ENCODE data around the gene ZNF516. TPM values are rescaled to one million over a fixed set of nuclear protein-coding genes. Genes with fewer than 3 reads are reported as not detected.
"Not testable (repeated sequence)": the region's sequence is repeated elsewhere in the genome, so short reads cannot be mapped to it uniquely, and the experiment has no call there.

ZNF516 gene, protein sequence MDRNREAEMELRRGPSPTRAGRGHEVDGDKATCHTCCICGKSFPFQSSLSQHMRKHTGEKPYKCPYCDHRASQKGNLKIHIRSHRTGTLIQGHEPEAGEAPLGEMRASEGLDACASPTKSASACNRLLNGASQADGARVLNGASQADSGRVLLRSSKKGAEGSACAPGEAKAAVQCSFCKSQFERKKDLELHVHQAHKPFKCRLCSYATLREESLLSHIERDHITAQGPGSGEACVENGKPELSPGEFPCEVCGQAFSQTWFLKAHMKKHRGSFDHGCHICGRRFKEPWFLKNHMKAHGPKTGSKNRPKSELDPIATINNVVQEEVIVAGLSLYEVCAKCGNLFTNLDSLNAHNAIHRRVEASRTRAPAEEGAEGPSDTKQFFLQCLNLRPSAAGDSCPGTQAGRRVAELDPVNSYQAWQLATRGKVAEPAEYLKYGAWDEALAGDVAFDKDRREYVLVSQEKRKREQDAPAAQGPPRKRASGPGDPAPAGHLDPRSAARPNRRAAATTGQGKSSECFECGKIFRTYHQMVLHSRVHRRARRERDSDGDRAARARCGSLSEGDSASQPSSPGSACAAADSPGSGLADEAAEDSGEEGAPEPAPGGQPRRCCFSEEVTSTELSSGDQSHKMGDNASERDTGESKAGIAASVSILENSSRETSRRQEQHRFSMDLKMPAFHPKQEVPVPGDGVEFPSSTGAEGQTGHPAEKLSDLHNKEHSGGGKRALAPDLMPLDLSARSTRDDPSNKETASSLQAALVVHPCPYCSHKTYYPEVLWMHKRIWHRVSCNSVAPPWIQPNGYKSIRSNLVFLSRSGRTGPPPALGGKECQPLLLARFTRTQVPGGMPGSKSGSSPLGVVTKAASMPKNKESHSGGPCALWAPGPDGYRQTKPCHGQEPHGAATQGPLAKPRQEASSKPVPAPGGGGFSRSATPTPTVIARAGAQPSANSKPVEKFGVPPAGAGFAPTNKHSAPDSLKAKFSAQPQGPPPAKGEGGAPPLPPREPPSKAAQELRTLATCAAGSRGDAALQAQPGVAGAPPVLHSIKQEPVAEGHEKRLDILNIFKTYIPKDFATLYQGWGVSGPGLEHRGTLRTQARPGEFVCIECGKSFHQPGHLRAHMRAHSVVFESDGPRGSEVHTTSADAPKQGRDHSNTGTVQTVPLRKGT
- 2.1 TPM for polyA plus RNA-seq (2013, experiment 1 of 2)
- 2.6 TPM for polyA plus RNA-seq (2013, experiment 2 of 2)

DNA sequence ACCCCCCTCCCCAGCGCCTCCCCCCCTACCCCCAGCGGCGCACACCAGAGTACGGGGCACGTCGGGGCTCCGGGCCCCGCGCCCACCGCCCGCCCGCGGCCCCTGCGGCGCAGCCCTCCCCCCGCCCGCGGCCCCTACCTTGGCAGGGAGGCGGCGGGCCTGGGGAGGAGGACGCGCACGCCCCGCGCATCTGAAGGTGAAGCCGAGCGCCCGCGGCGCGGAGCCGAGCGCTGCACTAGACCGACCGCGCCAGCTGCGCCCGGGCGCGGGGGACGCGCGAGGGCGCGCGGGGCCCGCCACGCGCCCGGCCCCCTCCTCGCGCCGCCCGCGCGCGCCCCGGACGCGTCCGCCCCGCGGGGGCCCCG, at the start of gene ZNF516:
Gene ZNF516 (minus strand): TSS at position 237 of the 365 bp plus-strand sequence. CDS start 52,188 bp downstream, outside the sequence.
- H3K27me3 ChIP-seq (ENCODE audit: insufficient read depth, low read length, poor library complexity): peaks cover 12% of the 10 kb centered on the region
- peak within 1 kb of the TSS; percentile 96 for H3K18ac ChIP-seq (ENCODE audit: low read length)
- no peak within 1 kb of the TSS for H4K5ac ChIP-seq (ENCODE audit: low read length)
- H3K9ac ChIP-seq (ENCODE audit: low read length): peak within 1 kb of the TSS; percentile 62
- H2BK15ac ChIP-seq (replicated peaks; ENCODE audit: low read depth): peak within 1 kb of the TSS; percentile 76
- H3K27ac ChIP-seq (ENCODE audit: low read depth, low read length): peak within 1 kb of the TSS; percentile 22
- no peaks in the 10 kb centered on the region for H3K79me2 ChIP-seq (ENCODE audit: control insufficient read depth, insufficient read depth, low read length)
- no peak within 1 kb of the TSS for H3K23ac ChIP-seq (ENCODE audit: low read length)
- H2BK5ac ChIP-seq (ENCODE audit: low read length): no peak within 1 kb of the TSS
- H3K4ac ChIP-seq (ENCODE audit: low read depth, low read length): peak within 1 kb of the TSS; percentile 40
- H3K4me2 ChIP-seq (ENCODE audit: low read length): peak within 1 kb of the TSS; percentile 81
- H3K56ac ChIP-seq (ENCODE audit: low read length): peak within 1 kb of the TSS; percentile 87
- no peak within 1 kb of the TSS for H2BK120ac ChIP-seq (ENCODE audit: low read depth, low read length)
- no peaks in the 10 kb centered on the region for H3K36me3 ChIP-seq (ENCODE audit: control insufficient read depth, insufficient read depth, low read length)
- DNase-seq: peak; percentile 37
- H4K8ac ChIP-seq (ENCODE audit: low read depth, low read length): peak within 1 kb of the TSS; percentile 95
- H3K4me1 ChIP-seq (ENCODE audit: control insufficient read depth, low read depth, low read length): no peaks in the 10 kb centered on the region
- H3K79me1 ChIP-seq (ENCODE audit: low read length): no peaks in the 10 kb centered on the region
- WGBS (ENCODE audit: extremely low coverage, insufficient coverage, low lambda C conversion rate): no CpG with 5 or more reads among the region's 64 CpGs
- H2AK5ac ChIP-seq (ENCODE audit: low read length): no peak within 1 kb of the TSS
- peak within 1 kb of the TSS; percentile 28 for H3K4me3 ChIP-seq (ENCODE audit: low read length)

DNA sequence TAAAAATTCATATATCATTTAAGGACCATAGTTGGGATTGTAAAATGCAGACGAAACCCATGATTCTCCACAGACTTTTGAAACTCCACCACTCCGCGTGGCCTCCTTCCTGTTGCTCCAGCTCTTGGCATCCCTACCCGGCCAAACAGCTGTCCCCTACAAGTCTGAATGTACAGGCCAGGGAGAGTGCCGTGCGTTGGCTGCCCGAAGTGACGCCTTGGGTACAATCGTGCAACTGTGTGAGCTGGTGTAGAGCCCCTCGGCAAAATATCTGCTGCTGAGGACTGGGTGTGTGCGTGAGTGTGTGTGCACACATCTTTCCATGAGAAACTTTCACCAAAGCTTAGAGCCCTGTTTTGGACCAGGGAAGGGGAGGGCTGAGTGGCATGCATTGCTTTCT, 43.8 kb upstream of the ZNF516 start:
- Histone ChIP-seq H3K18ac (ENCODE audit: low read length) (no peak overlapping the region), H4K8ac (ENCODE audit: low read depth, low read length) (no peak overlapping the region), H3K36me3 (ENCODE audit: control insufficient read depth, insufficient read depth, low read length) (no peaks in the 10 kb centered on the region), H2AK5ac (ENCODE audit: low read length) (no peak overlapping the region), H3K27me3 (ENCODE audit: insufficient read depth, low read length, poor library complexity) (no peaks in the 10 kb centered on the region), H2BK15ac (replicated peaks; ENCODE audit: low read depth) (no peak overlapping the region), H3K9ac (ENCODE audit: low read length) (no peak overlapping the region), H3K4me3 (ENCODE audit: low read length) (no peak overlapping the region), H2BK5ac (ENCODE audit: low read length) (no peak overlapping the region), H3K23ac (ENCODE audit: low read length) (no peak overlapping the region), H3K4ac (ENCODE audit: low read depth, low read length) (no peak overlapping the region), H3K4me1 (ENCODE audit: control insufficient read depth, low read depth, low read length) (no peaks in the 10 kb centered on the region), H3K56ac (ENCODE audit: low read length) (no peak overlapping the region), H4K5ac (ENCODE audit: low read length) (no peak overlapping the region), H3K79me2 (ENCODE audit: control insufficient read depth, insufficient read depth, low read length) (no peaks in the 10 kb centered on the region), H3K27ac (ENCODE audit: low read depth, low read length) (no peak overlapping the region), H3K79me1 (ENCODE audit: low read length) (no peaks in the 10 kb centered on the region), H2BK120ac (ENCODE audit: low read depth, low read length) (no peak overlapping the region), H3K4me2 (ENCODE audit: low read length) (no peak overlapping the region)
- no peak for DNase-seq
- WGBS (ENCODE audit: extremely low coverage, insufficient coverage, low lambda C conversion rate): no CpG with 5 or more reads among the region's 11 CpGs

DNA sequence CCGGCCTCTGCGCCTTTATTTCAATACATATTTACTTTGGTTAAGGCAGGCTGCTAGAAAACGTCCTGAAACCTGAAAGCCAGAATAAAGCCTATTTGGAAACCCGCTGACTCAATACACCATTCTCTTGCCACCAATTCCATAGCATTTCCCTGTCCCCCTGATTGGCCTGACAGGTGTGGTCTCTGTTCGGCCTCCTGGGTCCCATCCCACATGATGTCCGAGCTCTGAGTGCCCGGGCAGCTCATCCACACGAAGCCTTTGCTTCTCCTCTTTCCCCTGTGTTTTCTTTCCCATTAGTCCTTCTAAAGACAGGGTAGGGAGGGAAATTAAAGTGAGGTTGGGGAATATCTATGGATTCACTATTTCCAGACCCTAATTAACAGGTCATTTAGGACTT, 42.6 kb upstream of the ZNF516 start:
- no peak overlapping the region for H2BK15ac ChIP-seq (replicated peaks; ENCODE audit: low read depth)
- H4K8ac ChIP-seq (ENCODE audit: low read depth, low read length): no peak overlapping the region
- H2AK5ac ChIP-seq (ENCODE audit: low read length): no peak overlapping the region
- H3K4ac ChIP-seq (ENCODE audit: low read depth, low read length): no peak overlapping the region
- no peak overlapping the region for H3K56ac ChIP-seq (ENCODE audit: low read length)
- no peak overlapping the region for H3K27ac ChIP-seq (ENCODE audit: low read depth, low read length)
- H3K18ac ChIP-seq (ENCODE audit: low read length): no peak overlapping the region
- no peaks in the 10 kb centered on the region for H3K4me1 ChIP-seq (ENCODE audit: control insufficient read depth, low read depth, low read length)
- H3K79me2 ChIP-seq (ENCODE audit: control insufficient read depth, insufficient read depth, low read length): no peaks in the 10 kb centered on the region
- H3K23ac ChIP-seq (ENCODE audit: low read length): no peak overlapping the region
- no peaks in the 10 kb centered on the region for H3K79me1 ChIP-seq (ENCODE audit: low read length)
- no CpG with 5 or more reads among the region's 8 CpGs for WGBS (ENCODE audit: extremely low coverage, insufficient coverage, low lambda C conversion rate)
- H4K5ac ChIP-seq (ENCODE audit: low read length): no peak overlapping the region
- no peaks in the 10 kb centered on the region for H3K36me3 ChIP-seq (ENCODE audit: control insufficient read depth, insufficient read depth, low read length)
- no peak overlapping the region for H2BK5ac ChIP-seq (ENCODE audit: low read length)
- no peaks in the 10 kb centered on the region for H3K27me3 ChIP-seq (ENCODE audit: insufficient read depth, low read length, poor library complexity)
- no peak for DNase-seq
- no peak overlapping the region for H3K4me2 ChIP-seq (ENCODE audit: low read length)
- no peak overlapping the region for H3K9ac ChIP-seq (ENCODE audit: low read length)
- no peak overlapping the region for H3K4me3 ChIP-seq (ENCODE audit: low read length)
- no peak overlapping the region for H2BK120ac ChIP-seq (ENCODE audit: low read depth, low read length)

DNA sequence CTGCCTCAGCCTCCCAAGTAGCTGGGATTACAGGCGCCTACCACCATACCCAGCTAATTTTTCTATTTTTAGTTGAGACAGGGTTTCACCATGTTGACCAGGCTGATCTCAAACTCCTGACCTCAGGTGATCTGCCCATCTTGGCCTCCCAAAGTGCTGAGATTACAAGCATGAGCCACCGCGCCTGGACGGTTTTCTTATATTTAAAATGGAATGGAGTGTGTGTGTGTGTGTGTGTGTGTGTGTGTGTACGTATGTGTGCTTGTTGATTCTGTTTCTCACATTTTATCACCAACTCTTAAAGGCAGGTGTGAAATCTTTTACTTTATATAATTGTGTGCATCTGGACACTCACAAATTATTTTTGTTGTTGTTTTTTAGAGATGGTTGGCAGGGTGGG, 41.6 kb upstream of the ZNF516 start:
- H3K79me1 ChIP-seq (ENCODE audit: low read length); H3K56ac ChIP-seq (ENCODE audit: low read length); H3K9ac ChIP-seq (ENCODE audit: low read length); H3K4me1 ChIP-seq (ENCODE audit: control insufficient read depth, low read depth, low read length); H4K5ac ChIP-seq (ENCODE audit: low read length); H3K4ac ChIP-seq (ENCODE audit: low read depth, low read length); H3K36me3 ChIP-seq (ENCODE audit: control insufficient read depth, insufficient read depth, low read length); H3K4me2 ChIP-seq (ENCODE audit: low read length); H3K23ac ChIP-seq (ENCODE audit: low read length); H3K79me2 ChIP-seq (ENCODE audit: control insufficient read depth, insufficient read depth, low read length); H2BK120ac ChIP-seq (ENCODE audit: low read depth, low read length); H3K27ac ChIP-seq (ENCODE audit: low read depth, low read length); H3K27me3 ChIP-seq (ENCODE audit: insufficient read depth, low read length, poor library complexity); H2AK5ac ChIP-seq (ENCODE audit: low read length); DNase-seq; H3K18ac ChIP-seq (ENCODE audit: low read length); H2BK15ac ChIP-seq (replicated peaks; ENCODE audit: low read depth); H3K4me3 ChIP-seq (ENCODE audit: low read length); H4K8ac ChIP-seq (ENCODE audit: low read depth, low read length); H2BK5ac ChIP-seq (ENCODE audit: low read length): not testable (repeated sequence)
- WGBS (ENCODE audit: extremely low coverage, insufficient coverage, low lambda C conversion rate): no CpG with 5 or more reads among the region's 5 CpGs

DNA sequence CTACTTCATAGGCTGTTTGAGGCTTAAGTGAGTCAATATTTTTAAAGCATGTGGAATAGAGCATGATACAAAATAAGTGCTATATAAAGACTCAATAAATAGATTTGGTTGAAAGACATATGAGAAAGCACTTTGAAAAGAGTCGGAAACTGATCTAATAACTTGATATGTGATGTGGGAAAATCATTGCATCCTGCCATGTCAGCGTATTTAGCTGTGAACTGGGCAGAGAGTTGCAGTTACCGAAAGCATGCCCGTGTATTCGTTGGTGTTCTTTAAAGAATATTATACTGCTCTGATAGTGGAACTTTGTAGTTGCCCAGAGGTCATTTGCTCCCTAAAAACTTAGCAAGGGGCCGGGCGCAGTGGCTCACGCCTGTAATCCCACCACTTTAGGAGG, 37.8 kb upstream of the ZNF516 start:
- H3K36me3 ChIP-seq (ENCODE audit: control insufficient read depth, insufficient read depth, low read length): no peaks in the 10 kb centered on the region
- H3K79me2 ChIP-seq (ENCODE audit: control insufficient read depth, insufficient read depth, low read length): no peaks in the 10 kb centered on the region
- H2BK15ac ChIP-seq (replicated peaks; ENCODE audit: low read depth): no peak overlapping the region
- no peak overlapping the region for H3K4ac ChIP-seq (ENCODE audit: low read depth, low read length)
- H3K56ac ChIP-seq (ENCODE audit: low read length): no peak overlapping the region
- no peak overlapping the region for H3K23ac ChIP-seq (ENCODE audit: low read length)
- no peak overlapping the region for H3K9ac ChIP-seq (ENCODE audit: low read length)
- H2BK120ac ChIP-seq (ENCODE audit: low read depth, low read length): no peak overlapping the region
- H2BK5ac ChIP-seq (ENCODE audit: low read length): no peak overlapping the region
- DNase-seq: no peak
- H4K5ac ChIP-seq (ENCODE audit: low read length): no peak overlapping the region
- no peaks in the 10 kb centered on the region for H3K27me3 ChIP-seq (ENCODE audit: insufficient read depth, low read length, poor library complexity)
- no peaks in the 10 kb centered on the region for H3K79me1 ChIP-seq (ENCODE audit: low read length)
- no peak overlapping the region for H3K4me3 ChIP-seq (ENCODE audit: low read length)
- no peak overlapping the region for H3K4me2 ChIP-seq (ENCODE audit: low read length)
- peaks cover 5% of the 10 kb centered on the region for H3K4me1 ChIP-seq (ENCODE audit: control insufficient read depth, low read depth, low read length)
- no peak overlapping the region for H3K27ac ChIP-seq (ENCODE audit: low read depth, low read length)
- H3K18ac ChIP-seq (ENCODE audit: low read length): no peak overlapping the region
- H4K8ac ChIP-seq (ENCODE audit: low read depth, low read length): no peak overlapping the region
- no CpG with 5 or more reads among the region's 8 CpGs for WGBS (ENCODE audit: extremely low coverage, insufficient coverage, low lambda C conversion rate)
- no peak overlapping the region for H2AK5ac ChIP-seq (ENCODE audit: low read length)

All from mesendoderm (in vitro differentiated cells).